ENCODE results near the gene EEA1.

GRCh38 chr12:92736605-92737004 lies 192.5 kb downstream of the EEA1 start:
- TF ChIP-seq POLR2A (IDR thresholded peaks at IDR 0.05) (no peak), CTCF (IDR thresholded peaks at IDR 0.05) (no peak)
